Thymus (tissue), 11 donors: ENCODE data around the gene FMN1. TPM values are rescaled to one million over a fixed set of nuclear protein-coding genes. Genes with fewer than 3 reads are reported as not detected.

Experiments
- DNase-seq, 9 donors: peaks; one replicate each; pipeline ENCODE4 v3.0.0-alpha.2; 2013; ENCODE audit warnings: low spot score in 9 of 9, low read depth in 6 of 9, missing footprints in 1 of 9
- H3K27ac ChIP-seq, 2 donors: one replicate each; pipeline ENCODE4 v1.5.1; 2013; ENCODE audit warnings: control low read depth in 1 of 2, low read depth in 1 of 2, low read length in 1 of 2, mild to moderate bottlenecking in 1 of 2, moderate library complexity in 1 of 2
- H3K27me3 ChIP-seq, 2 donors: one replicate each; pipeline ENCODE4 v1.5.1; 2013; ENCODE audit warnings: low read length in 1 of 2; ENCODE audit not compliant: control insufficient read depth in 2 of 2, insufficient read depth in 1 of 2
- H3K36me3 ChIP-seq, 2 donors: one replicate each; pipeline ENCODE4 v1.5.1; 2013; ENCODE audit warnings: low read length in 1 of 2, mild to moderate bottlenecking in 1 of 2, moderate library complexity in 1 of 2; ENCODE audit not compliant: control insufficient read depth in 2 of 2, insufficient read depth in 2 of 2
- H3K4me1 ChIP-seq, 2 donors: one replicate each; pipeline ENCODE4 v1.5.1; 2013; ENCODE audit warnings: low read length in 2 of 2; ENCODE audit not compliant: control insufficient read depth in 2 of 2, insufficient read depth in 2 of 2
- H3K4me3 ChIP-seq, 2 donors: one replicate each; pipeline ENCODE4 v1.5.1; 2013; ENCODE audit warnings: low read length in 2 of 2, control low read depth in 1 of 2, mild to moderate bottlenecking in 1 of 2
- H3K9me3 ChIP-seq, 2 donors: one replicate each; pipeline ENCODE4 v1.5.1; 2013; ENCODE audit warnings: low read length in 1 of 2, mild to moderate bottlenecking in 1 of 2; ENCODE audit not compliant: control insufficient read depth in 2 of 2, insufficient read depth in 1 of 2
- WGBS: extraction: QIAGEN DNeasy Blood & Tissue Kit; methylation state at CpG from one replicate; pipeline ENCODE4 v1.1.7; 2013; 5-methylcytosine and 5-hydroxymethylcytosine counted together
- polyA plus RNA-seq: library from polyadenylated mRNA; stranded (reverse); fragments of 200-250 nt; gene quantifications from one replicate; pipeline ENCODE4 v1.2.3, GENCODE V29; 2013
- total RNA-seq: library from RNA; stranded (reverse); fragments of 120-200 nt; gene quantifications from one replicate; pipeline ENCODE4 v1.2.4, GENCODE V29; 2013
- donor health status: healthy.

The FMN1 gene
- total and polyA plus RNA-seq, 2 donors: 2.6 to 24.8 TPM

GRCh38 chr15:32935139-32935538 is 259.4 kb downstream of the FMN1 start:
- Histone ChIP-seq H3K36me3 (no peaks in the 10 kb centered on the region), H3K27ac (no peak overlapping the region), H3K9me3 (no peaks in the 10 kb centered on the region), H3K27me3 (no peaks in the 10 kb centered on the region), H3K4me1 (no peaks in the 10 kb centered on the region), H3K4me3 (no peak overlapping the region)
- WGBS: 98% methylated on average over 5 of the region's 5 CpGs
- DNase-seq: no peak

- Histone ChIP-seq H3K4me1 (no peaks in the 10 kb centered on the region), H3K4me3 (no peak overlapping the region), H3K9me3 (no peaks in the 10 kb centered on the region), H3K36me3 (no peaks in the 10 kb centered on the region), H3K27me3 (no peaks in the 10 kb centered on the region), H3K27ac (no peak overlapping the region)
- DNase-seq: no peak
- 90% methylated on average over 1 of the region's 1 CpG for WGBS
These were observed 261.3 kb downstream of the FMN1 start for GRCh38 chr15:32933236-32933635.

- no peaks in the 10 kb centered on the region for H3K36me3 ChIP-seq
- H3K27ac ChIP-seq: no peak overlapping the region
- H3K4me3 ChIP-seq: no peak overlapping the region
- H3K4me1 ChIP-seq: no peaks in the 10 kb centered on the region
- no peaks in the 10 kb centered on the region for H3K27me3 ChIP-seq
- DNase-seq: no peak
- no peaks in the 10 kb centered on the region for H3K9me3 ChIP-seq
- WGBS: 74% methylated on average over 3 of the region's 3 CpGs
These were observed 265.6 kb downstream of the FMN1 start for GRCh38 chr15:32928876-32929275.

- no peak overlapping the region for H3K4me3 ChIP-seq
- H3K27ac ChIP-seq: no peak overlapping the region
- H3K4me1 ChIP-seq: no peaks in the 10 kb centered on the region
- peaks cover 0 to 2% of the 10 kb centered on the region in 2 donors for H3K36me3 ChIP-seq
- no peaks in the 10 kb centered on the region for H3K27me3 ChIP-seq
- H3K9me3 ChIP-seq: no peaks in the 10 kb centered on the region
- no peak for DNase-seq
- 97% methylated on average over 4 of the region's 4 CpGs for WGBS
These were observed 267.4 kb downstream of the FMN1 start for GRCh38 chr15:32927124-32927523.

- DNase-seq: no peak
- no peaks in the 10 kb centered on the region for H3K9me3 ChIP-seq
- 96% methylated on average over 5 of the region's 5 CpGs for WGBS
- H3K36me3 ChIP-seq: peaks cover 0 to 2% of the 10 kb centered on the region in 2 donors
- no peaks in the 10 kb centered on the region for H3K4me1 ChIP-seq
- H3K4me3 ChIP-seq: no peak overlapping the region
- H3K27ac ChIP-seq: no peak overlapping the region
- no peaks in the 10 kb centered on the region for H3K27me3 ChIP-seq
These were observed 271.3 kb downstream of the FMN1 start for GRCh38 chr15:32923176-32923575.

GRCh38 chr15:32922541-32922940 is 272.0 kb downstream of the FMN1 start:
- H3K9me3 ChIP-seq: no peaks in the 10 kb centered on the region
- H3K4me3 ChIP-seq: no peak overlapping the region
- H3K4me1 ChIP-seq: no peaks in the 10 kb centered on the region
- no peak overlapping the region for H3K27ac ChIP-seq
- H3K36me3 ChIP-seq: peaks cover 0 to 2% of the 10 kb centered on the region in 2 donors
- WGBS: 94% methylated on average over 3 of the region's 3 CpGs
- DNase-seq: no peak
- H3K27me3 ChIP-seq: no peaks in the 10 kb centered on the region

- Histone ChIP-seq H3K9me3 (no peaks in the 10 kb centered on the region), H3K4me3 (no peak overlapping the region), H3K27ac (no peak overlapping the region), H3K36me3 (peaks cover 0 to 2% of the 10 kb centered on the region in 2 donors), H3K27me3 (no peaks in the 10 kb centered on the region), H3K4me1 (no peaks in the 10 kb centered on the region)
- no peak for DNase-seq
- 88% methylated on average over 5 of the region's 5 CpGs for WGBS
These were observed 274.6 kb downstream of the FMN1 start for GRCh38 chr15:32919749-32920414.

GRCh38 chr15:32918547-32918946 is 276.0 kb downstream of the FMN1 start:
- Histone ChIP-seq H3K36me3 (peaks cover 0 to 2% of the 10 kb centered on the region in 2 donors), H3K27me3 (no peaks in the 10 kb centered on the region), H3K4me3 (no peak overlapping the region), H3K27ac (no peak overlapping the region), H3K9me3 (no peaks in the 10 kb centered on the region), H3K4me1 (no peaks in the 10 kb centered on the region)
- no peak for DNase-seq
- WGBS: 98% methylated on average over 4 of the region's 4 CpGs

- Histone ChIP-seq H3K4me1 (no peaks in the 10 kb centered on the region), H3K4me3 (no peak overlapping the region), H3K27me3 (no peaks in the 10 kb centered on the region), H3K36me3 (no peaks in the 10 kb centered on the region), H3K27ac (no peak overlapping the region), H3K9me3 (no peaks in the 10 kb centered on the region)
- WGBS: 96% methylated on average over 3 of the region's 3 CpGs
- DNase-seq: no peak
These were observed 283.7 kb downstream of the FMN1 start for GRCh38 chr15:32910839-32911238.
